Neural crest cell (in vitro differentiated cells): ENCODE measurements around the gene ROBO1. TPM values are rescaled to one million over a fixed set of nuclear protein-coding genes. Genes with fewer than 3 reads are reported as not detected.
A peak's percentile ranks its signal among the peaks of the same experiment; 100 is the strongest.
"Not testable (repeated sequence)": the region's sequence is repeated elsewhere in the genome, so short reads cannot be mapped to it uniquely, and the experiment has no call there.

ENCODE experiments used
- DNase-seq: peaks from one replicate; pipeline ENCODE4 v3.0.0; 2021; ENCODE audit warnings: low read depth, mixed read lengths, low spot score
- H3K27ac Mint-ChIP-seq: one replicate; pipeline ENCODE4 v1.8.0; 2021; ENCODE audit warnings: mild to moderate bottlenecking, mixed read lengths; ENCODE audit not compliant: unreplicated experiment
- H3K27me3 Mint-ChIP-seq: 2 replicates; pipeline ENCODE4 v1.8.0; 2021; ENCODE audit warnings: low read depth, mild to moderate bottlenecking, mixed read lengths
- H3K36me3 Mint-ChIP-seq: 2 replicates; pipeline ENCODE4 v1.8.0; 2021; ENCODE audit warnings: low read depth, mild to moderate bottlenecking, mixed read lengths
- H3K4me1 Mint-ChIP-seq: 2 replicates; pipeline ENCODE4 v1.8.0; 2021; ENCODE audit warnings: mixed read lengths
- H3K4me3 Mint-ChIP-seq: one replicate; pipeline ENCODE4 v1.8.0; 2021; ENCODE audit warnings: mild to moderate bottlenecking, mixed read lengths
- H3K9me3 Mint-ChIP-seq: 2 replicates; pipeline ENCODE4 v1.8.0; 2021; ENCODE audit warnings: mixed read lengths
- total RNA-seq: library from RNA; stranded (reverse); gene quantifications from 2 replicates; pipeline ENCODE4 v1.2.1, GENCODE V29; 2021
- TF ChIP-seq, protein P1 (sequence below): fragments of 200-600 bp; sonication (generic); conservative IDR thresholded peaks from 2 replicates; pipeline ENCODE4 v1.5.0; 2021; ENCODE audit warnings: antibody characterized with exemption, mild to moderate bottlenecking

The ROBO1 gene
- total RNA-seq, 1 donor from 2014 or later = 88.7 TPM

DNA sequence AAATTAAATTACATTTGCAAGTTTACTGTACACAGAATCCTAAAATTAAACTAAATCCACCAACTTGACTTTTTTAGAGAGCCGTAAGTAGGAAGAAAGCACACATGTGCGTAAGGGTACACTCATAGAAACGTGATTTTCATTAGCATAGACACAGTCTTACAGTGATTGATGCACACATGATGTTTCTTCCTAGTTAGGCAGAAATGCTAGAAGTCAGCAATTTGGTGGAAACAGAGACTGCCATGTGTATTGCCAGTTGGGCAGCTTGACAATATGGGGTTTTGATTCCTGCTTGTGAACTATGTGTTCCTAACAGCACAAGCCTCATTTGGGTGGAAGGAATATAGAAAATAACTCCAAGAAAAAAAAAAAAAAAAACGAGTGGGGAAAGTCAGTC, 878.5 kb downstream of the ROBO1 start:
- H3K27ac Mint-ChIP-seq = no peak overlapping the region
- TF ChIP-seq, protein P1, sequence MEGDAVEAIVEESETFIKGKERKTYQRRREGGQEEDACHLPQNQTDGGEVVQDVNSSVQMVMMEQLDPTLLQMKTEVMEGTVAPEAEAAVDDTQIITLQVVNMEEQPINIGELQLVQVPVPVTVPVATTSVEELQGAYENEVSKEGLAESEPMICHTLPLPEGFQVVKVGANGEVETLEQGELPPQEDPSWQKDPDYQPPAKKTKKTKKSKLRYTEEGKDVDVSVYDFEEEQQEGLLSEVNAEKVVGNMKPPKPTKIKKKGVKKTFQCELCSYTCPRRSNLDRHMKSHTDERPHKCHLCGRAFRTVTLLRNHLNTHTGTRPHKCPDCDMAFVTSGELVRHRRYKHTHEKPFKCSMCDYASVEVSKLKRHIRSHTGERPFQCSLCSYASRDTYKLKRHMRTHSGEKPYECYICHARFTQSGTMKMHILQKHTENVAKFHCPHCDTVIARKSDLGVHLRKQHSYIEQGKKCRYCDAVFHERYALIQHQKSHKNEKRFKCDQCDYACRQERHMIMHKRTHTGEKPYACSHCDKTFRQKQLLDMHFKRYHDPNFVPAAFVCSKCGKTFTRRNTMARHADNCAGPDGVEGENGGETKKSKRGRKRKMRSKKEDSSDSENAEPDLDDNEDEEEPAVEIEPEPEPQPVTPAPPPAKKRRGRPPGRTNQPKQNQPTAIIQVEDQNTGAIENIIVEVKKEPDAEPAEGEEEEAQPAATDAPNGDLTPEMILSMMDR = no peak
- no peak overlapping the region for H3K4me3 Mint-ChIP-seq

DNA sequence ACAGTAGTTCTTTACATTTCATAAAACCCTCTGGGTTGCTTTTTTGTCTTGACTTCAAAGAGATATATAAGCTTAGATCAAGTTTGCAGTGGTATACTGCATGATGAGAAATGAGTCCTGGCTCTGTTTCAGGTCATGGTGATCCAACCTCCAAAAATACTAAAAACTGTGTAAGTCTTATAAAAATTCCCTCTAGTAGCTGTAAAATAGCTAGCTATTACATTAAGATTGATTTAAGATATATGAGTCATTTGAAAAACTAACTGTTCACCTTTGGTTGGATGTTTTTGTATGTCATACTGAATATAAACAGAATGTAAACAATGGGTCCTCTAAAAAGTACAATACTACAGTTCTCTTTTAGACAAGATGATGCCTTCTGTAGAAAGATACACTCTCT, 879.2 kb downstream of the ROBO1 start:
- Mint-ChIP-seq H3K27ac (no peak overlapping the region), H3K4me3 (no peak overlapping the region), H3K9me3 (peaks cover 9% of the 10 kb centered on the region), H3K4me1 (peaks cover 48% of the 10 kb centered on the region), H3K27me3 (no peaks in the 10 kb centered on the region), H3K36me3 (peaks cover 13% of the 10 kb centered on the region)
- no peak for DNase-seq
- TF ChIP-seq, protein P1 = no peak

More for the DNA sequence above, 878.5 kb downstream of the ROBO1 start:
- H3K36me3 Mint-ChIP-seq = peaks cover 13% of the 10 kb centered on the region
- no peaks in the 10 kb centered on the region for H3K27me3 Mint-ChIP-seq
- no peak for DNase-seq
- H3K9me3 Mint-ChIP-seq = peaks cover 9% of the 10 kb centered on the region
- peaks cover 51% of the 10 kb centered on the region for H3K4me1 Mint-ChIP-seq

DNA sequence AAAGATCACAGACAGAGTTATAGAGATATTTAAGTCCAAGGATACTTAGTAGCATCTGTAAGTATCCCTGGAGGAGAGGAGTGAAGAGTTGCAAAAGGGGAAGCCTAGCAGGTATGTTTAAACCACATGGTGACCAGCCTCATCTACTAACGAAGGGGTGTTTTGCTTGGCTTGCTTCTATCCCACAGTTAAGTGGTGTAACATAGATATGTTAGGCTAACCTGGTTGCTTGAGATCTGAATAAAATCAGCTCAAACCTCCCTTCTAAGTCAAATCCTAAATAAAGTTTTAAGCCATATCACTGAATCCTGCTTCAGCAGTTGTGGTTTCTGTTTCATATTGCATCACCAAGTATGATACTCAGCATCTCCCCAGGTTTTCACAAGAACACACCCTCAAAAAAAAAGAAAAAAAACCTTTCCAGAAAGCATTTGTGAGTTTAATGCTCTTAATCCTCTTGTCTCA, 880.2 kb downstream of the ROBO1 start:
- H3K9me3 Mint-ChIP-seq = peaks cover 6% of the 10 kb centered on the region
- DNase-seq = no peak
- peaks cover 43% of the 10 kb centered on the region for H3K4me1 Mint-ChIP-seq
- peak overlapping the region; percentile 15 for H3K27ac Mint-ChIP-seq
- no peaks in the 10 kb centered on the region for H3K27me3 Mint-ChIP-seq
- H3K36me3 Mint-ChIP-seq = peaks cover 10% of the 10 kb centered on the region
- TF ChIP-seq, protein P1 = no peak
- no peak overlapping the region for H3K4me3 Mint-ChIP-seq

DNA sequence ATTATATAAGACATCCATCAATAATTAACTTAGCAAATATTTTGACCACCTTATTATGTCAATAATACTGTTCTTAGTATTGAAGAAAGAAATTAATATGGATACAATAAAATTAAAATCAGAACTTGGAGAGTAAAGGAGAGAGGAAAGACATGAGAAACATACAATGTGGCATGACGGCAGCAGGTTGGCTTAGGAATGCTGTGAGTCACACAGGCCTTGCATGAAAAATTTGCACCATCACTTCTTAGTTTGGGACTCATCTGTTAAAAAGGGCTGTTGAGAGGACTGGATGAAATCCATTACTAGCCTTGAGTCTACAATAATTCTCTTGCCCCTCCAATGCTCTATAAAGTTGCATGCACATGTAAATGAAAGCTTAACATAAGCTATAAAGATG, 880.8 kb downstream of the ROBO1 start:
- Mint-ChIP-seq H3K36me3 (peaks cover 10% of the 10 kb centered on the region), H3K4me1 (peaks cover 49% of the 10 kb centered on the region), H3K9me3 (peaks cover 6% of the 10 kb centered on the region), H3K27me3 (no peaks in the 10 kb centered on the region), H3K27ac (peak overlapping the region; percentile 15), H3K4me3 (no peak overlapping the region)
- TF ChIP-seq, protein P1 = no peak
- DNase-seq = no peak

DNA sequence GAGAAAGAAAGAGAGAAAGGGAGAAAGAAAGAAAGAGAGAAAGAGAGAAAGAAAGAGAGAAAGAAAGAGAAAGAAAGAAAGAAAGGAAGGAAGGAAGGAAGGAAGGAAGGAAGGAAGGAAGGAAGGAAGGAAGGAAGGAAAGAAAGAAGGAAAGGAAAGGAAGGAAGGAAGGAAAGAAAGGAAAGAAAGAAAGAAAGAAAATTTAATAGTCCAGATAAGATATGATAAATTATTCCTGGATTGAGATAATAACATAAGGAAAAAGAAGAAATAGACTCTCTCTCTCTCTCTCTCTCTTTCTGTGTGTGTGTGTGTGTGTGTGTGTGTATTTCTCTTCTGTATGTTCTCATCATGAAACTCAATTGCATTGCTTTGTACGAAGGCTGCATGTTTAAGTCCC, 883.2 kb downstream of the ROBO1 start:
- not testable (repeated sequence) for H3K27ac Mint-ChIP-seq, H3K4me3 Mint-ChIP-seq, DNase-seq, H3K9me3 Mint-ChIP-seq, H3K27me3 Mint-ChIP-seq, H3K36me3 Mint-ChIP-seq
- peaks cover 58% of the 10 kb centered on the region for H3K4me1 Mint-ChIP-seq

DNA sequence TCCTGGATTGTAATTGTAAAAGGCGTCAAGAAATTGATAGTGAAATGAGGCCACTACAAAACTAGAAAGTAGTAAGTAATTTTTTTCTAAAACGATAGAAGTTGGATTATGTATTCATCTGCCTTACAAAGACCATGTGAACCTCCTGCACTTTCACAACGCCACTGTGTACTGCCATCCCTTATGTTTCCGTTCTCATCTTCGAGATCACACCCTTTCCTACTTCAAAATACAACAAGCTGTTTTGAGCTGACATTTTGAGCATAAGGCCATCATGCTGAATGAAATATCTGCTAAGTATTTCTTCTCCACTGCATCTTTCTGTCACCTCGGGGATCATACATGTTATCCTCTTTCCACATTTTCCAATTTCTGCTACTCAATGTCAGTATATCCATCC, 885.5 kb downstream of the ROBO1 start:
- Mint-ChIP-seq H3K27ac (peak overlapping the region; percentile 40), H3K4me3 (no peak overlapping the region), H3K27me3 (no peaks in the 10 kb centered on the region), H3K4me1 (peaks cover 55% of the 10 kb centered on the region), H3K36me3 (no peaks in the 10 kb centered on the region), H3K9me3 (no peaks in the 10 kb centered on the region)
- DNase-seq = no peak
- TF ChIP-seq, protein P1 = no peak
